HG03159 (cell line): ENCODE results near the gene DCTN2.
"Not testable (repeated sequence)": the region's sequence is repeated elsewhere in the genome, so short reads cannot be mapped to it uniquely, and the experiment has no call there.

Source experiments
- ATAC-seq: cut with Tn5 transposase; IDR thresholded peaks from one replicate; pipeline ENCODE4 v1.9.1; 2021; ENCODE audit warnings: mild to moderate bottlenecking, moderate library complexity; ENCODE audit not compliant: unreplicated experiment

DCTN2 gene

GRCh38 chr12:57546438-57547287 is at the start of gene DCTN2:
Gene DCTN2 (minus strand): TSS chr12:57547192. CDS start chr12:57547063, 129 bp downstream.
- ATAC-seq = peak; percentile 99

GRCh38 chr12:57593187-57593586 is 46.2 kb upstream of the DCTN2 start:
- no peak for ATAC-seq

- no peak for ATAC-seq
These were observed 45.7 kb upstream of the DCTN2 start for GRCh38 chr12:57592551-57593165.

- ATAC-seq = peak; percentile 8
These were observed 44.9 kb upstream of the DCTN2 start for GRCh38 chr12:57591782-57592325.

- peak; percentile 93 for ATAC-seq
These were observed 44.1 kb upstream of the DCTN2 start, which contains the start of gene PIP4K2C for GRCh38 chr12:57590864-57591781. Gene PIP4K2C (plus strand): TSS chr12:57591192. CDS start chr12:57591290, 98 bp downstream.

GRCh38 chr12:57590479-57590863 is 43.5 kb upstream of the DCTN2 start:
- ATAC-seq = no peak

- not testable (repeated sequence) for ATAC-seq
These were observed 42.1 kb upstream of the DCTN2 start for GRCh38 chr12:57588951-57589610.

- ATAC-seq = no peak
These were observed 39.9 kb upstream of the DCTN2 start for GRCh38 chr12:57586832-57587429.

- no peak for ATAC-seq
These were observed 39.1 kb upstream of the DCTN2 start for GRCh38 chr12:57586128-57586527.

- no peak for ATAC-seq
These were observed 38.2 kb upstream of the DCTN2 start for GRCh38 chr12:57585156-57585555.

- no peak for ATAC-seq
These were observed 37.7 kb upstream of the DCTN2 start for GRCh38 chr12:57584690-57585089.

- no peak for ATAC-seq
These were observed 37.1 kb upstream of the DCTN2 start for GRCh38 chr12:57584050-57584449.

- peak; percentile 98 for ATAC-seq
These were observed 36.2 kb upstream of the DCTN2 start for GRCh38 chr12:57583008-57583831.

- no peak for ATAC-seq
These were observed 35.4 kb upstream of the DCTN2 start for GRCh38 chr12:57582440-57582839.

GRCh38 chr12:57581802-57582201 is 34.8 kb upstream of the DCTN2 start:
- no peak for ATAC-seq

GRCh38 chr12:57580466-57580795 is 33.4 kb upstream of the DCTN2 start:
- no peak for ATAC-seq

- ATAC-seq = no peak
These were observed 32.9 kb upstream of the DCTN2 start for GRCh38 chr12:57579677-57580465.

- no peak for ATAC-seq
These were observed 32.0 kb upstream of the DCTN2 start for GRCh38 chr12:57579011-57579410.
